ENCODE results near the gene ARHGEF9. TPM values are rescaled to one million over a fixed set of nuclear protein-coding genes. Genes with fewer than 3 reads are reported as not detected.

Gene ARHGEF9
- total and polyA plus RNA-seq, 10 of the 15 experiments (the other 5 are each of a cell fraction or from before 2014, with no cell fraction given): 3.2 to 25.2 (median 14.3) TPM

DNA sequence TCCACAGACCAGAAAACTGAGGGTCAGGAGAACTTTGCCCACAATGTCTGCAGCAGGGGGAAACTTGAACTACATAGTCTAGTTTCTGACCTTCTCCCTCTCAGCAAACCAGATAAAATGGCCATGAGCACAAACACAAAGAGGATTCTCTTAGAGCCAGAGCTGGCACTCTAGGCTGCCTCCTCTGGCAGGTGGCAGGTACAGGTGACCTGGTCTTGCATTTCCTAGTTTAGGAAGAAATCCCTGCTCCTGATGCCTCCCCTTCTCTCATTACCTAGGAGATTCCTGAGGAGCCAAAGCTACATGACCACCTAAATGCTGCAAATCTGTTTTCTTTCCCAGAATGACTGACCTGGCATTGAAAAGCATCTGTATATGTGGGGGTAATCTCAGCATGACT, 45.1 kb downstream of the ARHGEF9 start:
- ChIA-PET RAD21 (ENCODE audit: unreplicated experiment) (interaction anchor here (1.4 kb wide), 1 partner anchor 690 kb away, joined by 3 read pairs; no protein-coding TSS in a partner anchor), SMC1A (ENCODE audit: uncharacterized antibody, unreplicated experiment) (interaction anchor here (1.1 kb wide), 2 partner anchors 13 to 14 kb away, joined by 3 to 4 read pairs; no protein-coding TSS in a partner anchor), POLR2A (no interaction called here), CTCF (interaction anchor here (1.3 kb wide), 1 partner anchor 19 kb away, joined by 3 read pairs; no protein-coding TSS in a partner anchor)
- no peak for DNase-seq (ENCODE audit: low read depth, low spot score)
- Histone ChIP-seq H3K9ac (ENCODE audit: control insufficient read depth, insufficient read depth, low read length) (no peak overlapping the region), H2AFZ (ENCODE audit: control insufficient read depth, low read depth, low read length) (no peak overlapping the region), H3K4me2 (ENCODE audit: control insufficient read depth, insufficient read depth) (no peak overlapping the region), H4K20me1 (ENCODE audit: control insufficient read depth, insufficient read depth) (no peaks in the 10 kb centered on the region), H3K9me3 (replicated peaks; ENCODE audit: control insufficient read depth, insufficient read depth, low read length) (no peaks in the 10 kb centered on the region), H3K4me3 (no peak overlapping the region), H3K36me3 (ENCODE audit: control insufficient read depth in 2 of 2, insufficient read depth in 2 of 2, low read length in 1 of 2) (no peaks in the 10 kb centered on the region), H3K79me2 (ENCODE audit: control insufficient read depth, insufficient read depth, low read length) (no peaks in the 10 kb centered on the region), H3K27ac (ENCODE audit: control insufficient read depth, insufficient read depth) (no peak overlapping the region), H3K27me3 (replicated peaks in 1 of 2; ENCODE audit: control insufficient read depth in 2 of 2, insufficient read depth in 2 of 2, low read length in 1 of 2) (no peaks in the 10 kb centered on the region), H3K4me1 (ENCODE audit: control insufficient read depth, insufficient read depth, low read length) (peaks cover 12% of the 10 kb centered on the region)
- BruUV-seq (replicated peaks): no TSS peak
- TF ChIP-seq IKZF2 (IDR thresholded peaks at IDR 0.05) (no peak), MXI1 (IDR thresholded peaks at IDR 0.05; ENCODE audit: low read depth, low read length) (no peak), MTA2 (IDR thresholded peaks at IDR 0.05; ENCODE audit: low read depth) (no peak), POLR2A (IDR thresholded peaks at IDR 0.05; ENCODE audit: low read depth, low read length) (no peak), TCF12 (IDR thresholded peaks at IDR 0.05; ENCODE audit: low read depth, low read length) (no peak), SREBF2 (IDR thresholded peaks at IDR 0.05; ENCODE audit: low read length) (no peak), ETV6 (conservative IDR thresholded peaks at IDR 0.05 in 1 of 2, IDR thresholded peaks at IDR 0.05 in 1 of 2; ENCODE audit: borderline replicate concordance in 1 of 2, low read depth in 1 of 2) (no peak), POLR2AphosphoS5 (IDR thresholded peaks at IDR 0.05; ENCODE audit: low read length) (no peak)
- TF ChIP-seq, protein P1, sequence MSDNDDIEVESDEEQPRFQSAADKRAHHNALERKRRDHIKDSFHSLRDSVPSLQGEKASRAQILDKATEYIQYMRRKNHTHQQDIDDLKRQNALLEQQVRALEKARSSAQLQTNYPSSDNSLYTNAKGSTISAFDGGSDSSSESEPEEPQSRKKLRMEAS (IDR thresholded peaks at IDR 0.05; ENCODE audit: low read depth, low read length): no peak
- TF ChIP-seq, protein P2, sequence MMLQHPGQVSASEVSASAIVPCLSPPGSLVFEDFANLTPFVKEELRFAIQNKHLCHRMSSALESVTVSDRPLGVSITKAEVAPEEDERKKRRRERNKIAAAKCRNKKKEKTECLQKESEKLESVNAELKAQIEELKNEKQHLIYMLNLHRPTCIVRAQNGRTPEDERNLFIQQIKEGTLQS (IDR thresholded peaks at IDR 0.05; ENCODE audit: borderline replicate concordance, extremely low read depth, low read depth, low read length): no peak
- TF ChIP-seq, protein P3, sequence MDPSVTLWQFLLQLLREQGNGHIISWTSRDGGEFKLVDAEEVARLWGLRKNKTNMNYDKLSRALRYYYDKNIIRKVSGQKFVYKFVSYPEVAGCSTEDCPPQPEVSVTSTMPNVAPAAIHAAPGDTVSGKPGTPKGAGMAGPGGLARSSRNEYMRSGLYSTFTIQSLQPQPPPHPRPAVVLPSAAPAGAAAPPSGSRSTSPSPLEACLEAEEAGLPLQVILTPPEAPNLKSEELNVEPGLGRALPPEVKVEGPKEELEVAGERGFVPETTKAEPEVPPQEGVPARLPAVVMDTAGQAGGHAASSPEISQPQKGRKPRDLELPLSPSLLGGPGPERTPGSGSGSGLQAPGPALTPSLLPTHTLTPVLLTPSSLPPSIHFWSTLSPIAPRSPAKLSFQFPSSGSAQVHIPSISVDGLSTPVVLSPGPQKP (IDR thresholded peaks at IDR 0.05; ENCODE audit: low read depth, low read length): no peak
- TF ChIP-seq, protein P4, sequence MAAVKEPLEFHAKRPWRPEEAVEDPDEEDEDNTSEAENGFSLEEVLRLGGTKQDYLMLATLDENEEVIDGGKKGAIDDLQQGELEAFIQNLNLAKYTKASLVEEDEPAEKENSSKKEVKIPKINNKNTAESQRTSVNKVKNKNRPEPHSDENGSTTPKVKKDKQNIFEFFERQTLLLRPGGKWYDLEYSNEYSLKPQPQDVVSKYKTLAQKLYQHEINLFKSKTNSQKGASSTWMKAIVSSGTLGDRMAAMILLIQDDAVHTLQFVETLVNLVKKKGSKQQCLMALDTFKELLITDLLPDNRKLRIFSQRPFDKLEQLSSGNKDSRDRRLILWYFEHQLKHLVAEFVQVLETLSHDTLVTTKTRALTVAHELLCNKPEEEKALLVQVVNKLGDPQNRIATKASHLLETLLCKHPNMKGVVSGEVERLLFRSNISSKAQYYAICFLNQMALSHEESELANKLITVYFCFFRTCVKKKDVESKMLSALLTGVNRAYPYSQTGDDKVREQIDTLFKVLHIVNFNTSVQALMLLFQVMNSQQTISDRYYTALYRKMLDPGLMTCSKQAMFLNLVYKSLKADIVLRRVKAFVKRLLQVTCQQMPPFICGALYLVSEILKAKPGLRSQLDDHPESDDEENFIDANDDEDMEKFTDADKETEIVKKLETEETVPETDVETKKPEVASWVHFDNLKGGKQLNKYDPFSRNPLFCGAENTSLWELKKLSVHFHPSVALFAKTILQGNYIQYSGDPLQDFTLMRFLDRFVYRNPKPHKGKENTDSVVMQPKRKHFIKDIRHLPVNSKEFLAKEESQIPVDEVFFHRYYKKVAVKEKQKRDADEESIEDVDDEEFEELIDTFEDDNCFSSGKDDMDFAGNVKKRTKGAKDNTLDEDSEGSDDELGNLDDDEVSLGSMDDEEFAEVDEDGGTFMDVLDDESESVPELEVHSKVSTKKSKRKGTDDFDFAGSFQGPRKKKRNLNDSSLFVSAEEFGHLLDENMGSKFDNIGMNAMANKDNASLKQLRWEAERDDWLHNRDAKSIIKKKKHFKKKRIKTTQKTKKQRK (IDR thresholded peaks at IDR 0.05; ENCODE audit: low read depth, low read length): no peak
- TF ChIP-seq, protein P5, sequence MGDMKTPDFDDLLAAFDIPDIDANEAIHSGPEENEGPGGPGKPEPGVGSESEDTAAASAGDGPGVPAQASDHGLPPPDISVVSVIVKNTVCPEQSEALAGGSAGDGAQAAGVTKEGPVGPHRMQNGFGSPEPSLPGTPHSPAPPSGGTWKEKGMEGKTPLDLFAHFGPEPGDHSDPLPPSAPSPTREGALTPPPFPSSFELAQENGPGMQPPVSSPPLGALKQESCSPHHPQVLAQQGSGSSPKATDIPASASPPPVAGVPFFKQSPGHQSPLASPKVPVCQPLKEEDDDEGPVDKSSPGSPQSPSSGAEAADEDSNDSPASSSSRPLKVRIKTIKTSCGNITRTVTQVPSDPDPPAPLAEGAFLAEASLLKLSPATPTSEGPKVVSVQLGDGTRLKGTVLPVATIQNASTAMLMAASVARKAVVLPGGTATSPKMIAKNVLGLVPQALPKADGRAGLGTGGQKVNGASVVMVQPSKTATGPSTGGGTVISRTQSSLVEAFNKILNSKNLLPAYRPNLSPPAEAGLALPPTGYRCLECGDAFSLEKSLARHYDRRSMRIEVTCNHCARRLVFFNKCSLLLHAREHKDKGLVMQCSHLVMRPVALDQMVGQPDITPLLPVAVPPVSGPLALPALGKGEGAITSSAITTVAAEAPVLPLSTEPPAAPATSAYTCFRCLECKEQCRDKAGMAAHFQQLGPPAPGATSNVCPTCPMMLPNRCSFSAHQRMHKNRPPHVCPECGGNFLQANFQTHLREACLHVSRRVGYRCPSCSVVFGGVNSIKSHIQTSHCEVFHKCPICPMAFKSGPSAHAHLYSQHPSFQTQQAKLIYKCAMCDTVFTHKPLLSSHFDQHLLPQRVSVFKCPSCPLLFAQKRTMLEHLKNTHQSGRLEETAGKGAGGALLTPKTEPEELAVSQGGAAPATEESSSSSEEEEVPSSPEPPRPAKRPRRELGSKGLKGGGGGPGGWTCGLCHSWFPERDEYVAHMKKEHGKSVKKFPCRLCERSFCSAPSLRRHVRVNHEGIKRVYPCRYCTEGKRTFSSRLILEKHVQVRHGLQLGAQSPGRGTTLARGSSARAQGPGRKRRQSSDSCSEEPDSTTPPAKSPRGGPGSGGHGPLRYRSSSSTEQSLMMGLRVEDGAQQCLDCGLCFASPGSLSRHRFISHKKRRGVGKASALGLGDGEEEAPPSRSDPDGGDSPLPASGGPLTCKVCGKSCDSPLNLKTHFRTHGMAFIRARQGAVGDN (IDR thresholded peaks at IDR 0.05): no peak
- intact Hi-C loops (cut with micrococcal nuclease; ENCODE audit: unreplicated experiment) (no loop called here), in situ Hi-C loops (cut with MboI) (no loop called here)
- no peak for FAIRE-seq
- peak; percentile 17; the same call in 1 of the 3 replicates for ATAC-seq
